Measurements from ENCODE around the gene IDI1. TPM values are rescaled to one million over a fixed set of nuclear protein-coding genes. Genes with fewer than 3 reads are reported as not detected.
A peak's percentile ranks its signal among the peaks of the same experiment; 100 is the strongest.

Gene IDI1
- total and polyA plus RNA-seq, 2 of the 13 experiments (the other 11 are each of a cell fraction or from before 2014, with no cell fraction given), result 44.4 to 145 TPM

DNA sequence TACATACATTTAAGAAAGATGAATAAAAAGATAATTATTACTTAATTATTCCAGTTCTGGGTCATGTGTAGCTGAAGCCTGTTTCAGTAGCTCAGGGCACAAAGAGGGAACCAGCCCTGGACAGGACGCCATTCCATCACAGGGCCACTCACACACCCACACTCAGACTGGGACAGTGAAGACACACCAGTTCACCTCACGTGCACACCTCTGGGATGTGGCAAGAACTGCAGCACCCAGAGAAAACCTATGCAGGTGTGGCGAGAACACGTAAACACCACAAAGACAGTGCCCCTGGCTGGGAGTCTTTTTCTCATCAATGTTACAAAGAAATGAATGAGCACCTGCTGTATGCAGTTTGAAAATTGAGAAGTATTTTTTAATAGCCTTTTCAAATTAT lies 1.6 kb upstream of the IDI1 start (continued):
- TF ChIP-seq, protein P1, sequence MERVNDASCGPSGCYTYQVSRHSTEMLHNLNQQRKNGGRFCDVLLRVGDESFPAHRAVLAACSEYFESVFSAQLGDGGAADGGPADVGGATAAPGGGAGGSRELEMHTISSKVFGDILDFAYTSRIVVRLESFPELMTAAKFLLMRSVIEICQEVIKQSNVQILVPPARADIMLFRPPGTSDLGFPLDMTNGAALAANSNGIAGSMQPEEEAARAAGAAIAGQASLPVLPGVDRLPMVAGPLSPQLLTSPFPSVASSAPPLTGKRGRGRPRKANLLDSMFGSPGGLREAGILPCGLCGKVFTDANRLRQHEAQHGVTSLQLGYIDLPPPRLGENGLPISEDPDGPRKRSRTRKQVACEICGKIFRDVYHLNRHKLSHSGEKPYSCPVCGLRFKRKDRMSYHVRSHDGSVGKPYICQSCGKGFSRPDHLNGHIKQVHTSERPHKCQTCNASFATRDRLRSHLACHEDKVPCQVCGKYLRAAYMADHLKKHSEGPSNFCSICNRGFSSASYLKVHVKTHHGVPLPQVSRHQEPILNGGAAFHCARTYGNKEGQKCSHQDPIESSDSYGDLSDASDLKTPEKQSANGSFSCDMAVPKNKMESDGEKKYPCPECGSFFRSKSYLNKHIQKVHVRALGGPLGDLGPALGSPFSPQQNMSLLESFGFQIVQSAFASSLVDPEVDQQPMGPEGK (CRISPR knock-in tag; IDR thresholded peaks at IDR 0.05), result peak; percentile 20; the same call in 1 of the 2 replicates
- TF ChIP-seq ATAD3A (CRISPR knock-in tag; IDR thresholded peaks at IDR 0.05) (no peak), ZNF782 (CRISPR knock-in tag; IDR thresholded peaks at IDR 0.05; ENCODE audit: borderline replicate concordance) (no peak), ZMYM4 (CRISPR knock-in tag; IDR thresholded peaks at IDR 0.05) (peak; percentile 40; the same call in 1 of the 2 replicates), KDM5B (CRISPR knock-in tag; IDR thresholded peaks at IDR 0.05; ENCODE audit: borderline replicate concordance) (no peak), POLR2G (IDR thresholded peaks at IDR 0.05; ENCODE audit: low read depth, low read length) (0 out of 2 replicates have a peak, but pooled peaks have one; percentile 22), SP140L (CRISPR knock-in tag; IDR thresholded peaks at IDR 0.05; ENCODE audit: borderline replicate concordance) (no peak), RARA (CRISPR knock-in tag; IDR thresholded peaks at IDR 0.05) (0 out of 2 replicates have a peak, but pooled peaks have one; percentile 49), AGO2 (optimal IDR thresholded peaks at IDR 0.05; ENCODE audit: low read depth, low read length) (no peak), NFYB (CRISPR knock-in tag; IDR thresholded peaks at IDR 0.05) (no peak), NR2F6 (IDR thresholded peaks at IDR 0.05) (no peak), NR2F6 (CRISPR knock-in tag; IDR thresholded peaks at IDR 0.05) (0 out of 2 replicates have a peak, but pooled peaks have one; percentile 51), POLR2A (IDR thresholded peaks at IDR 0.05; ENCODE audit: insufficient read depth in 1 of 2, low read depth in 2 of 2, low read length in 2 of 2) (peak in 1 of 2 experiments; percentile 35; a peak in 1 of 4 replicates), PRMT3 (CRISPR knock-in tag; IDR thresholded peaks at IDR 0.05; ENCODE audit: borderline replicate concordance, low read depth) (no peak)
- TF ChIP-seq, protein P2, sequence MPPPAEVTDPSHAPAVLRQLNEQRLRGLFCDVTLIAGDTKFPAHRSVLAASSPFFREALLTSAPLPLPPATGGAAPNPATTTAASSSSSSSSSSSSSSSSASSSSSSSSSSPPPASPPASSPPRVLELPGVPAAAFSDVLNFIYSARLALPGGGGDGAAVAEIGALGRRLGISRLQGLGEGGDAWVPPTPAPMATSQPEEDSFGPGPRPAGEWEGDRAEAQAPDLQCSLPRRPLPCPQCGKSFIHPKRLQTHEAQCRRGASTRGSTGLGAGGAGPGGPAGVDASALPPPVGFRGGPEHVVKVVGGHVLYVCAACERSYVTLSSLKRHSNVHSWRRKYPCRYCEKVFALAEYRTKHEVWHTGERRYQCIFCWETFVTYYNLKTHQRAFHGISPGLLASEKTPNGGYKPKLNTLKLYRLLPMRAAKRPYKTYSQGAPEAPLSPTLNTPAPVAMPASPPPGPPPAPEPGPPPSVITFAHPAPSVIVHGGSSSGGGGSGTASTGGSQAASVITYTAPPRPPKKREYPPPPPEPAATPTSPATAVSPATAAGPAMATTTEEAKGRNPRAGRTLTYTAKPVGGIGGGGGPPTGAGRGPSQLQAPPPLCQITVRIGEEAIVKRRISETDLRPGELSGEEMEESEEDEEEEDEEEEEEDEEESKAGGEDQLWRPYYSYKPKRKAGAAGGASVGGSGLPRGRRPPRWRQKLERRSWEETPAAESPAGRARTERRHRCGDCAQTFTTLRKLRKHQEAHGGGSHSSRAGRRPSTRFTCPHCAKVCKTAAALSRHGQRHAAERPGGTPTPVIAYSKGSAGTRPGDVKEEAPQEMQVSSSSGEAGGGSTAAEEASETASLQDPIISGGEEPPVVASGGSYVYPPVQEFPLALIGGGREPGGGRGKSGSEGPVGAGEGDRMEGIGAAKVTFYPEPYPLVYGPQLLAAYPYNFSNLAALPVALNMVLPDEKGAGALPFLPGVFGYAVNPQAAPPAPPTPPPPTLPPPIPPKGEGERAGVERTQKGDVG (CRISPR knock-in tag; IDR thresholded peaks at IDR 0.05; ENCODE audit: borderline replicate concordance), result no peak
- TF ChIP-seq, protein P3, sequence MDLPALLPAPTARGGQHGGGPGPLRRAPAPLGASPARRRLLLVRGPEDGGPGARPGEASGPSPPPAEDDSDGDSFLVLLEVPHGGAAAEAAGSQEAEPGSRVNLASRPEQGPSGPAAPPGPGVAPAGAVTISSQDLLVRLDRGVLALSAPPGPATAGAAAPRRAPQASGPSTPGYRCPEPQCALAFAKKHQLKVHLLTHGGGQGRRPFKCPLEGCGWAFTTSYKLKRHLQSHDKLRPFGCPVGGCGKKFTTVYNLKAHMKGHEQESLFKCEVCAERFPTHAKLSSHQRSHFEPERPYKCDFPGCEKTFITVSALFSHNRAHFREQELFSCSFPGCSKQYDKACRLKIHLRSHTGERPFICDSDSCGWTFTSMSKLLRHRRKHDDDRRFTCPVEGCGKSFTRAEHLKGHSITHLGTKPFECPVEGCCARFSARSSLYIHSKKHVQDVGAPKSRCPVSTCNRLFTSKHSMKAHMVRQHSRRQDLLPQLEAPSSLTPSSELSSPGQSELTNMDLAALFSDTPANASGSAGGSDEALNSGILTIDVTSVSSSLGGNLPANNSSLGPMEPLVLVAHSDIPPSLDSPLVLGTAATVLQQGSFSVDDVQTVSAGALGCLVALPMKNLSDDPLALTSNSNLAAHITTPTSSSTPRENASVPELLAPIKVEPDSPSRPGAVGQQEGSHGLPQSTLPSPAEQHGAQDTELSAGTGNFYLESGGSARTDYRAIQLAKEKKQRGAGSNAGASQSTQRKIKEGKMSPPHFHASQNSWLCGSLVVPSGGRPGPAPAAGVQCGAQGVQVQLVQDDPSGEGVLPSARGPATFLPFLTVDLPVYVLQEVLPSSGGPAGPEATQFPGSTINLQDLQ (CRISPR knock-in tag; IDR thresholded peaks at IDR 0.05), result no peak
- TF ChIP-seq, protein P4, sequence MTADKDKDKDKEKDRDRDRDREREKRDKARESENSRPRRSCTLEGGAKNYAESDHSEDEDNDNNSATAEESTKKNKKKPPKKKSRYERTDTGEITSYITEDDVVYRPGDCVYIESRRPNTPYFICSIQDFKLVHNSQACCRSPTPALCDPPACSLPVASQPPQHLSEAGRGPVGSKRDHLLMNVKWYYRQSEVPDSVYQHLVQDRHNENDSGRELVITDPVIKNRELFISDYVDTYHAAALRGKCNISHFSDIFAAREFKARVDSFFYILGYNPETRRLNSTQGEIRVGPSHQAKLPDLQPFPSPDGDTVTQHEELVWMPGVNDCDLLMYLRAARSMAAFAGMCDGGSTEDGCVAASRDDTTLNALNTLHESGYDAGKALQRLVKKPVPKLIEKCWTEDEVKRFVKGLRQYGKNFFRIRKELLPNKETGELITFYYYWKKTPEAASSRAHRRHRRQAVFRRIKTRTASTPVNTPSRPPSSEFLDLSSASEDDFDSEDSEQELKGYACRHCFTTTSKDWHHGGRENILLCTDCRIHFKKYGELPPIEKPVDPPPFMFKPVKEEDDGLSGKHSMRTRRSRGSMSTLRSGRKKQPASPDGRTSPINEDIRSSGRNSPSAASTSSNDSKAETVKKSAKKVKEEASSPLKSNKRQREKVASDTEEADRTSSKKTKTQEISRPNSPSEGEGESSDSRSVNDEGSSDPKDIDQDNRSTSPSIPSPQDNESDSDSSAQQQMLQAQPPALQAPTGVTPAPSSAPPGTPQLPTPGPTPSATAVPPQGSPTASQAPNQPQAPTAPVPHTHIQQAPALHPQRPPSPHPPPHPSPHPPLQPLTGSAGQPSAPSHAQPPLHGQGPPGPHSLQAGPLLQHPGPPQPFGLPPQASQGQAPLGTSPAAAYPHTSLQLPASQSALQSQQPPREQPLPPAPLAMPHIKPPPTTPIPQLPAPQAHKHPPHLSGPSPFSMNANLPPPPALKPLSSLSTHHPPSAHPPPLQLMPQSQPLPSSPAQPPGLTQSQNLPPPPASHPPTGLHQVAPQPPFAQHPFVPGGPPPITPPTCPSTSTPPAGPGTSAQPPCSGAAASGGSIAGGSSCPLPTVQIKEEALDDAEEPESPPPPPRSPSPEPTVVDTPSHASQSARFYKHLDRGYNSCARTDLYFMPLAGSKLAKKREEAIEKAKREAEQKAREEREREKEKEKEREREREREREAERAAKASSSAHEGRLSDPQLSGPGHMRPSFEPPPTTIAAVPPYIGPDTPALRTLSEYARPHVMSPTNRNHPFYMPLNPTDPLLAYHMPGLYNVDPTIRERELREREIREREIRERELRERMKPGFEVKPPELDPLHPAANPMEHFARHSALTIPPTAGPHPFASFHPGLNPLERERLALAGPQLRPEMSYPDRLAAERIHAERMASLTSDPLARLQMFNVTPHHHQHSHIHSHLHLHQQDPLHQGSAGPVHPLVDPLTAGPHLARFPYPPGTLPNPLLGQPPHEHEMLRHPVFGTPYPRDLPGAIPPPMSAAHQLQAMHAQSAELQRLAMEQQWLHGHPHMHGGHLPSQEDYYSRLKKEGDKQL (CRISPR knock-in tag; IDR thresholded peaks at IDR 0.05; ENCODE audit: low read depth), result no peak
